Left hindlimb (tissue), 1 donor: ENCODE measurements around the gene PARN.

Source experiments
- DNase-seq: peaks from one replicate; pipeline ENCODE4 v3.0.0-alpha.2; 2018

The PARN gene

GRCh38 chr16:14495213-14496046, 134.6 kb downstream of the PARN start:
- DNase-seq, result no peak

GRCh38 chr16:14494396-14494966, 135.6 kb downstream of the PARN start:
- DNase-seq, result no peak

- DNase-seq, result no peak
These were observed 136.3 kb downstream of the PARN start for GRCh38 chr16:14493791-14494190.

GRCh38 chr16:14492614-14493013, 137.4 kb downstream of the PARN start:
- DNase-seq, result no peak

GRCh38 chr16:14491861-14492529, 138.1 kb downstream of the PARN start:
- no peak for DNase-seq

GRCh38 chr16:14490235-14490634, 139.8 kb downstream of the PARN start:
- DNase-seq, result no peak

- no peak for DNase-seq
These were observed 140.6 kb downstream of the PARN start for GRCh38 chr16:14489460-14489859.

GRCh38 chr16:14487579-14487978, 142.5 kb downstream of the PARN start:
- DNase-seq, result no peak

- peak; percentile 77 for DNase-seq
These were observed 143.3 kb downstream of the PARN start for GRCh38 chr16:14486520-14487303.

GRCh38 chr16:14485811-14486519, 144.1 kb downstream of the PARN start:
- no peak for DNase-seq

- DNase-seq, result no peak
These were observed 144.9 kb downstream of the PARN start for GRCh38 chr16:14485121-14485551.

- DNase-seq, result no peak
These were observed 146.2 kb downstream of the PARN start for GRCh38 chr16:14483819-14484385.

- no peak for DNase-seq
These were observed 153.9 kb downstream of the PARN start for GRCh38 chr16:14476183-14476582.

GRCh38 chr16:14475370-14476139, 154.5 kb downstream of the PARN start:
- DNase-seq, result no peak

- no peak for DNase-seq
These were observed 156.6 kb downstream of the PARN start for GRCh38 chr16:14473488-14473887.

- DNase-seq, result no peak
These were observed 157.7 kb downstream of the PARN start for GRCh38 chr16:14472357-14472756.

- DNase-seq, result no peak
These were observed 159.3 kb downstream of the PARN start for GRCh38 chr16:14470788-14471187.

- DNase-seq, result no peak
These were observed 164.3 kb downstream of the PARN start for GRCh38 chr16:14465799-14466198.

- DNase-seq, result no peak
These were observed 165.3 kb downstream of the PARN start for GRCh38 chr16:14464796-14465195.

- no peak for DNase-seq
These were observed 165.9 kb downstream of the PARN start for GRCh38 chr16:14464192-14464591.

GRCh38 chr16:14462811-14463210, 167.2 kb downstream of the PARN start:
- no peak for DNase-seq
